ENCODE results near the gene UHRF1.

The UHRF1 gene

GRCh38 chr19:4965061-4965460 lies 55.8 kb downstream of the UHRF1 start:
- Histone ChIP-seq H3K9ac (ENCODE audit: low read depth, low read length) (no peak overlapping the region), H3K27ac (ENCODE audit: low read depth, low read length) (no peak overlapping the region), H3K36me3 (ENCODE audit: control insufficient read depth, insufficient read depth, low read length) (peaks cover 15% of the 10 kb centered on the region), H3K4me1 (ENCODE audit: control insufficient read depth, insufficient read depth, low read length) (peaks cover 4% of the 10 kb centered on the region; the same call in 1 of the 2 replicates), H3K27me3 (ENCODE audit: control insufficient read depth, insufficient read depth, low read length) (no peaks in the 10 kb centered on the region), H3K4me3 (ENCODE audit: low read depth, low read length) (no peak overlapping the region), H3K9me3 (ENCODE audit: control insufficient read depth, insufficient read depth, low read length) (no peaks in the 10 kb centered on the region)

- Histone ChIP-seq H3K4me3 (ENCODE audit: low read depth, low read length) (no peak overlapping the region), H3K9me3 (ENCODE audit: control insufficient read depth, insufficient read depth, low read length) (no peaks in the 10 kb centered on the region), H3K4me1 (ENCODE audit: control insufficient read depth, insufficient read depth, low read length) (peaks cover 18% of the 10 kb centered on the region), H3K36me3 (ENCODE audit: control insufficient read depth, insufficient read depth, low read length) (peaks cover 11% of the 10 kb centered on the region), H3K9ac (ENCODE audit: low read depth, low read length) (no peak overlapping the region), H3K27me3 (ENCODE audit: control insufficient read depth, insufficient read depth, low read length) (no peaks in the 10 kb centered on the region), H3K27ac (ENCODE audit: low read depth, low read length) (no peak overlapping the region)
These were observed 57.3 kb downstream of the UHRF1 start for GRCh38 chr19:4966591-4966990.

GRCh38 chr19:4967738-4968461 lies 58.6 kb downstream of the UHRF1 start:
- H3K27ac ChIP-seq (ENCODE audit: low read depth, low read length): no peak overlapping the region
- H3K36me3 ChIP-seq (ENCODE audit: control insufficient read depth, insufficient read depth, low read length): no peaks in the 10 kb centered on the region
- no peaks in the 10 kb centered on the region for H3K27me3 ChIP-seq (ENCODE audit: control insufficient read depth, insufficient read depth, low read length)
- peak overlapping the region; percentile 51 for H3K4me3 ChIP-seq (ENCODE audit: low read depth, low read length)
- H3K9ac ChIP-seq (ENCODE audit: low read depth, low read length): no peak overlapping the region
- H3K4me1 ChIP-seq (ENCODE audit: control insufficient read depth, insufficient read depth, low read length): peaks cover 18% of the 10 kb centered on the region
- H3K9me3 ChIP-seq (ENCODE audit: control insufficient read depth, insufficient read depth, low read length): no peaks in the 10 kb centered on the region

- no peak within 1 kb of the TSS; the same call in 1 of the 2 replicates for H3K9ac ChIP-seq (ENCODE audit: low read depth, low read length)
- no peaks in the 10 kb centered on the region for H3K9me3 ChIP-seq (ENCODE audit: control insufficient read depth, insufficient read depth, low read length)
- no peaks in the 10 kb centered on the region for H3K36me3 ChIP-seq (ENCODE audit: control insufficient read depth, insufficient read depth, low read length)
- H3K27ac ChIP-seq (ENCODE audit: low read depth, low read length): no peak within 1 kb of the TSS
- peak within 1 kb of the TSS; percentile 76 for H3K4me3 ChIP-seq (ENCODE audit: low read depth, low read length)
- no peaks in the 10 kb centered on the region for H3K27me3 ChIP-seq (ENCODE audit: control insufficient read depth, insufficient read depth, low read length)
- peaks cover 18% of the 10 kb centered on the region for H3K4me1 ChIP-seq (ENCODE audit: control insufficient read depth, insufficient read depth, low read length)
These were observed 59.4 kb downstream of the UHRF1 start, which contains the start of gene KDM4B for GRCh38 chr19:4968462-4969291. Gene KDM4B (plus strand): TSS chr19:4969113. CDS start chr19:5032891, 63,778 bp downstream.

- H3K4me3 ChIP-seq (ENCODE audit: low read depth, low read length): peak overlapping the region; percentile 76
- no peaks in the 10 kb centered on the region for H3K36me3 ChIP-seq (ENCODE audit: control insufficient read depth, insufficient read depth, low read length)
- H3K27ac ChIP-seq (ENCODE audit: low read depth, low read length): no peak overlapping the region
- H3K9ac ChIP-seq (ENCODE audit: low read depth, low read length): no peak overlapping the region; the same call in 1 of the 2 replicates
- no peaks in the 10 kb centered on the region for H3K9me3 ChIP-seq (ENCODE audit: control insufficient read depth, insufficient read depth, low read length)
- no peaks in the 10 kb centered on the region for H3K27me3 ChIP-seq (ENCODE audit: control insufficient read depth, insufficient read depth, low read length)
- peaks cover 18% of the 10 kb centered on the region for H3K4me1 ChIP-seq (ENCODE audit: control insufficient read depth, insufficient read depth, low read length)
These were observed 60.0 kb downstream of the UHRF1 start for GRCh38 chr19:4969292-4969771.

- Histone ChIP-seq H3K9ac (ENCODE audit: low read depth, low read length) (no peak overlapping the region), H3K27me3 (ENCODE audit: control insufficient read depth, insufficient read depth, low read length) (no peaks in the 10 kb centered on the region), H3K4me3 (ENCODE audit: low read depth, low read length) (peak overlapping the region; percentile 76), H3K36me3 (ENCODE audit: control insufficient read depth, insufficient read depth, low read length) (no peaks in the 10 kb centered on the region), H3K4me1 (ENCODE audit: control insufficient read depth, insufficient read depth, low read length) (peaks cover 18% of the 10 kb centered on the region), H3K27ac (ENCODE audit: low read depth, low read length) (no peak overlapping the region), H3K9me3 (ENCODE audit: control insufficient read depth, insufficient read depth, low read length) (no peaks in the 10 kb centered on the region)
These were observed 60.7 kb downstream of the UHRF1 start for GRCh38 chr19:4969772-4970531.

- Histone ChIP-seq H3K27me3 (ENCODE audit: control insufficient read depth, insufficient read depth, low read length) (no peaks in the 10 kb centered on the region), H3K4me3 (ENCODE audit: low read depth, low read length) (peak overlapping the region; percentile 76), H3K9me3 (ENCODE audit: control insufficient read depth, insufficient read depth, low read length) (no peaks in the 10 kb centered on the region), H3K4me1 (ENCODE audit: control insufficient read depth, insufficient read depth, low read length) (peaks cover 18% of the 10 kb centered on the region), H3K27ac (ENCODE audit: low read depth, low read length) (peak overlapping the region; percentile 40), H3K9ac (ENCODE audit: low read depth, low read length) (0 out of 2 replicates have a peak overlapping the region, but pooled peaks have one; percentile 43), H3K36me3 (ENCODE audit: control insufficient read depth, insufficient read depth, low read length) (no peaks in the 10 kb centered on the region)
These were observed 61.5 kb downstream of the UHRF1 start for GRCh38 chr19:4970558-4971423.

- Histone ChIP-seq H3K9ac (ENCODE audit: low read depth, low read length) (0 out of 2 replicates have a peak overlapping the region, but pooled peaks have one; percentile 43), H3K27me3 (ENCODE audit: control insufficient read depth, insufficient read depth, low read length) (no peaks in the 10 kb centered on the region), H3K27ac (ENCODE audit: low read depth, low read length) (peak overlapping the region; percentile 40), H3K4me1 (ENCODE audit: control insufficient read depth, insufficient read depth, low read length) (peaks cover 18% of the 10 kb centered on the region), H3K9me3 (ENCODE audit: control insufficient read depth, insufficient read depth, low read length) (no peaks in the 10 kb centered on the region), H3K4me3 (ENCODE audit: low read depth, low read length) (peak overlapping the region; percentile 76), H3K36me3 (ENCODE audit: control insufficient read depth, insufficient read depth, low read length) (no peaks in the 10 kb centered on the region)
These were observed 62.1 kb downstream of the UHRF1 start for GRCh38 chr19:4971424-4971793.

- Histone ChIP-seq H3K36me3 (ENCODE audit: control insufficient read depth, insufficient read depth, low read length) (no peaks in the 10 kb centered on the region), H3K9me3 (ENCODE audit: control insufficient read depth, insufficient read depth, low read length) (no peaks in the 10 kb centered on the region), H3K27me3 (ENCODE audit: control insufficient read depth, insufficient read depth, low read length) (no peaks in the 10 kb centered on the region), H3K27ac (ENCODE audit: low read depth, low read length) (no peak overlapping the region), H3K9ac (ENCODE audit: low read depth, low read length) (no peak overlapping the region), H3K4me1 (ENCODE audit: control insufficient read depth, insufficient read depth, low read length) (peaks cover 18% of the 10 kb centered on the region), H3K4me3 (ENCODE audit: low read depth, low read length) (peak overlapping the region; percentile 76; the same call in 1 of the 2 replicates)
These were observed 62.7 kb downstream of the UHRF1 start for GRCh38 chr19:4971816-4972495.

All from HUES48 (cell line).